OCI-LY7 (cell line): ENCODE measurements around the gene TMEM151A.

Source experiments
- EZH2phosphoT487 ChIP-seq: fragments of 200-600 bp; sonication (generic); IDR thresholded peaks from 2 replicates; pipeline ENCODE4 v1.6.1; 2018; ENCODE audit warnings: low read depth, borderline replicate concordance, mild to moderate bottlenecking, mixed run types, antibody characterized with exemption, low read length, moderate library complexity, mixed read lengths
- TF ChIP-seq, protein P1 (sequence below): fragments of 200-600 bp; sonication (generic); conservative IDR thresholded peaks from 2 replicates; pipeline ENCODE4 v1.5.1; 2014; ENCODE audit warnings: mild to moderate bottlenecking, antibody characterized with exemption, low read length, moderate library complexity, mixed read lengths

DNA sequence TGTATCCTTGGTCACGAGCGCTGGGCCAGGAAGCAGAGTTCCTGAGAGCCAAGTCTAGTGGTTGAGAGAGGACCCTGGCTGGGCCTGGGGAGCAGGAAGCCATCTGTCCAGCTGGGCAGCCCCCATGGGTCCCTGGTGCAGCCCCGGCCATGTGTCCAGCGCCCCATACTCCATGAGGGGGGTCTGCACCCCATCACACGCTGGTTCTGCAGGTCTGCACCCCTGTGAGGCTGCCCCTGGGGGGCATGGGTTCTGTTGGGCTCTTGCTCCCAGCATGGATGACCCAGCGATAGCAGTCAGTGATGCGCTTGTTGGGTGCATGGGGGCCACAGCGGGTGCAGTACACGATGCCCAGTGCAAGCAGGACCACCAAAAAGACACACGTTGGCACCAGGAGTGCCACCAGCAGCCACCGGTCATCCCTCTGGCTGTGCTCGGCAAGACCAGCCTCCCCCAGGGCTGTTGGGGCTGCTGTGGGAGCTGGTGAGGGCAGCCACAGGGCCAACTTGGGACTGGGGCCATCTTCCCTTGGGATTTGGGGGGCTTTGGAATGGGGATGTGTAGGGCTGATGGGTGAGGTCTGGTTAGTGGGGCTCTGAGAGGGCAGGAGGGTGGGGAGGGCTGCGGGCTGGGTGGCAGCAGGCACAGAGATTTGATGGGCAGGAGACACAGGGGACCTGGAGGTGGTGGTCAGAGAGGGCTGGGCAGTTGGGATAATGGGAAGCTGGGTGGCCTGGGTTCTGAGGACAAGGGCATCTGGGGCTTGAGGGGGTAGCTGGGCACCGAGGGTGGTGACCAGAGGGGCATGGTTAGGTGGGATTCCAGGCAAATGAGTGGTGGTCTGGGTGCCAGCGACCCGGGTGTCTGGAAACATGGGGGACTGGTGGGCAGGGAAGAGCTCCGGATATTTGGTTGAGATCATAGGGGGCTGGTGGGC is 23.1 kb downstream of the TMEM151A start:
- TF ChIP-seq, protein P1, sequence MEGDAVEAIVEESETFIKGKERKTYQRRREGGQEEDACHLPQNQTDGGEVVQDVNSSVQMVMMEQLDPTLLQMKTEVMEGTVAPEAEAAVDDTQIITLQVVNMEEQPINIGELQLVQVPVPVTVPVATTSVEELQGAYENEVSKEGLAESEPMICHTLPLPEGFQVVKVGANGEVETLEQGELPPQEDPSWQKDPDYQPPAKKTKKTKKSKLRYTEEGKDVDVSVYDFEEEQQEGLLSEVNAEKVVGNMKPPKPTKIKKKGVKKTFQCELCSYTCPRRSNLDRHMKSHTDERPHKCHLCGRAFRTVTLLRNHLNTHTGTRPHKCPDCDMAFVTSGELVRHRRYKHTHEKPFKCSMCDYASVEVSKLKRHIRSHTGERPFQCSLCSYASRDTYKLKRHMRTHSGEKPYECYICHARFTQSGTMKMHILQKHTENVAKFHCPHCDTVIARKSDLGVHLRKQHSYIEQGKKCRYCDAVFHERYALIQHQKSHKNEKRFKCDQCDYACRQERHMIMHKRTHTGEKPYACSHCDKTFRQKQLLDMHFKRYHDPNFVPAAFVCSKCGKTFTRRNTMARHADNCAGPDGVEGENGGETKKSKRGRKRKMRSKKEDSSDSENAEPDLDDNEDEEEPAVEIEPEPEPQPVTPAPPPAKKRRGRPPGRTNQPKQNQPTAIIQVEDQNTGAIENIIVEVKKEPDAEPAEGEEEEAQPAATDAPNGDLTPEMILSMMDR = no peak
- TF ChIP-seq EZH2phosphoT487 = no peak
